ENCODE data around the gene KRTAP4-4.
"Not testable (repeated sequence)": the region's sequence is repeated elsewhere in the genome, so short reads cannot be mapped to it uniquely, and the experiment has no call there.

KRTAP4-4 gene

DNA sequence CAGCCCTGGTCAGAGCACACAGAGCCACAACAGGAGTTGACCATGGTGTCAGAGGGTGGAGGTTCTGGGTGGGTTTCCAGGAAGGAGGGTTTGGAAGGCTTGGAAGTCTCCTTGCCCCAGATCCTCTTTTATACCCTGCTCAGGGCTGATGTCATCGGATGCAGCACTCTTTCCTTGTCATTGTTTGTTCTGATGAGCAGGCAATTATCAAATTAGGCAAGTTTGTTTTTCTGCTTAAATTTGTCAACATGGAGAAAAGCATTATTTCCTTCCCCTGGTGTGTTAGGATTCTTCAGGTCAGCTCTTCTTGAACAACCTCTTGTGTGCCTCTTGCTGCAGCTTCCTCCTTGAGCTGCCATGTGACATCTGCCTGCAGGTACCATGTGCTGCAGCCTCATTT is at the start of gene KRTAP4-4:
Gene KRTAP4-4 (minus strand): TSS at position 101 of the 400 bp plus-strand sequence. CDS start 57 bp downstream, at position 44.
- no peak for DNase-seq (ENCODE audit: low read depth)

DNA sequence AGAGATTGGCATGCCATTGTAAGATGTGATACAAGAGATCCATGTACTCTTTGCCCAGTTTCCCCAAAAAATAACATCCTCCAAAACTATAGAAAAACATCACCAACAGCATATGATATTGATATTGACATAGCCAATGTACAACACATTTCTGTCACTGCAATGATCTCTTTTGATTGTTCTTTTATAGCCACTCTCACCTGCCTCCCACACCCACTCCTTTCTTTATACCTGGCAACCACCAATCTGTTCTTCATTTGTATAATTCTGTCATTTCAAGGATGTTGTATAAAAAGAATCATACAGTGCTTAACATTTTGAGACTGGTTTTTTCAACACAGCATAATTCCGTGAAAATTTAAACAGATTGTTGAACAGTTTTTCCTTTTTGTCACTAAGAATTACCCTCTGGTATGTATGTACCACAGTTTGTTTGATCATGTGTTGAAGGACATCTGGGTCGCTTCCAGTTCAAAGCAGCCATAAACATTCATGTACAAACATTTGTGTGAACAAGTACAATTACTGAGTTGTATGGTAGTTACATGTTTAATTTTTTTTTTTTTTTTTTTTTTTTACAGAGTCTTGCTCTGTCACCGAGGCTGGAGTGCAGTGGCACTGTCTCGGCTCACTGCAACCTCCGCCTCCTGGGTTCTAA is 39.0 kb upstream of the KRTAP4-4 start:
- no peak for DNase-seq (ENCODE audit: low read depth)

DNA sequence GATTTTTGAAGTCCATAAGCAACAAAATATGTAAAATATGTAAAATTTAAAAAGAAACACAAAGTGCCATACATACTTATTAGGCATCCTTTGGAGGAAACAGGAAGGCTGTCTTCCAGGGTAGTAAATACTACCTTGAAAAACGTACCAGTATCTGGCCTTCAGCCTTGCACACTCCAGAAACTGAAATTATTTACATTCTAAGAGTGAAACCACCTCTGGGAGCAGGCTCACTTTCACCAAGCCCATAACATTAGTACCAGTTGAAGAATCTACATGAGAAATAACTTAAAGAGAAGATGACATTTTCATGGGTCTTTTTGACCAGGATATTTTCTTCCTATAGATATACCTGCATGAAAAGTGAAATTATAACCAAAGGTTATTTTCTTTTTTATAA is 35.5 kb upstream of the KRTAP4-4 start:
- DNase-seq (ENCODE audit: low read depth): no peak

- DNase-seq (ENCODE audit: low read depth): no peak
Measured at GRCh38 chr17:41190328-41190727, 29.8 kb upstream of the KRTAP4-4 start.

GRCh38 chr17:41189837-41190318 is 29.3 kb upstream of the KRTAP4-4 start, which contains the start of gene KRTAP9-1:
KRTAP9-1 (plus strand) TSS chr17:41189887; CDS start chr17:41189887, 0 bp downstream.
- DNase-seq (ENCODE audit: low read depth): not testable (repeated sequence)

GRCh38 chr17:41186872-41187271 is 26.3 kb upstream of the KRTAP4-4 start:
- no peak for DNase-seq (ENCODE audit: low read depth)

GRCh38 chr17:41185001-41185400 is 24.5 kb upstream of the KRTAP4-4 start:
- no peak for DNase-seq (ENCODE audit: low read depth)

DNA sequence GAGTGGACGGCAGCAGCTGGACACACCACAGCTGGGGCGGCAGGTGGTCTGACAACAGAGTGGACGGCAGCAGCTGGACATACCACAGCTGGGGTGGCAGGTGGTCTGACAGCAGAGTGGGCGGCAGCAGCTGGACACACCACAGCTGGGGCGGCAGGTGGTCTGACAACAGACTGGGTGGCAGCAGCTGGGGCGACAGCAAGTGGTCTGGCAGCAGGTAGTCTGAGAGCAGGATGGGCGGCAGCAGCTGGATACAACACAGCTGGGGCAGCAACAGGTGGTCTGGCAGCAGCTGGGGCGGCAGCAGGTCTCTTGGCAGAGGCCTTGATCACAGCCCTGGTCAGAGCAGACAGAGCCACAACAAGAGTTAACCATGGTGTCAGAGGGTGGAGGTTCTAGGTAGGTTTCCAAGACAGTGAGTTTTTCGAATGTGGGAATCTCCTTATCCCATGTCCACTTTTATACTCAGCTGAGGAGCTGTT is 24.0 kb upstream of the KRTAP4-4 start, which contains the start of gene KRTAP4-1:
Gene KRTAP4-1 (minus strand): TSS at position 432 of the 482 bp plus-strand sequence. CDS start 57 bp downstream, at position 375.
- DNase-seq (ENCODE audit: low read depth): no peak

DNA sequence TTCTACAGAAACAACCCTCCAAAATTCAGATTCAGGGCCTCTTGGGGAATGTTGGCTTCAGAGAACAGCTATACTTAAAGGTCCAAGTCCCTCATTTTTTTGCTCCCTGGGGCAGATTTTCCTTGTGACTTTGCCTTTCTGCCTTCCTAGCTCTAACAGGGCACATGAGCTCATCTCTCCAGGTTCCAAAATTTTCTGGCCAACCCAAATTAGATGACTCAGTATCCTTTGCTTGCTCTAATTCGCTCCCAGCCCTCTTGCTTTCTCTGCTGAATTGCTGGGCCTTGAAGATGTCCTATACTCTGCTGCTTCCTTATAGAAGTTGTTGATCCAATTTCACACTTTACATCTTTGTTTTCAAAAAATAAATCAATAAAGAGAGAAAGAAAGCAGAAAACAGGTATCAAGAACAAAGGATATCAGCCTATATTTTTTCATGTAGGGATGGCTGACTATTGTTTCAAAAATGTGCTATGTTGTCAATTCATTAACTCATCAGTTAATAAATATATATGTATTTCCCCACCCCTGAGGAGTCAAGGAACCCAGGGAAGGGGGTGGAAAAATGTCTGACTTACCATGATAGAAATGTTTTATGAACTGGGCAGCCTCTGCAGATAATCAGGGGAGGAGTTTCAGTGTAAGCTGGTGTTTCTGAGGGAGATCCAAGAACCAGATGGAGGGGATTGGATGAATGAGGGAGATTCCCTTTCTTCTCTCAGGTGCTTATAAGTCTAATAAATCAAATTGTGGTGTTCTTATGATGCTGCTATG is 18.5 kb upstream of the KRTAP4-4 start:
- DNase-seq (ENCODE audit: low read depth): no peak

- no peak for DNase-seq (ENCODE audit: low read depth)
Measured at GRCh38 chr17:41178341-41178740, 17.8 kb upstream of the KRTAP4-4 start.

DNA sequence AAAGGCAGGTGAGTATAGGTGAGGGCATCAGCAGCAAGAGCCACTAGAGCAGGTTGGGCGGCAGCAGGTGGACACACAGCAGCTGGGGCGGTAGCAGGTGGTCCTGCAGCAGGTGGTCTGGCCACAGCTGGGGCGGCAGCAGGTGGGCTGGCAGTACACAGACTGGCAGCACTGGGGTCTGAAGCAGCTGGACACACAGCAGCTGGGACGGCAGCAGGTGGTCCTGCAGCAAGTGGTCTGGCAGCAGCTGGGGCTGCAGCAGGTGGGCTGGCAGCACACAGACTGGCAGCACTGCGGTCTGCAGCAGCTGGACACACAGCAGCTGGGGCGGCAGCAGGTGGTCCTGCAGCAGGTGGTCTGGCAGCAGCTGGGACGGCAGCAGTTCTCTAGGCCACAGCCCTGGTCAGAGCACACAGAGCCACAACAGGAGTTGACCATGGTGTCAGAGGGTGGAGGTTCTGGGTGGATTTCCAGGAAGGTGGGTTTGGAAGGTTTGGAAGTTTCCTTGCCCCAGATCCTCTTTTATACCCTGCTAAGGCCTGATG is 17.3 kb upstream of the KRTAP4-4 start, which contains the start of gene KRTAP4-2:
Gene KRTAP4-2 (minus strand): TSS at position 495 of the 545 bp plus-strand sequence. CDS start 57 bp downstream, at position 438.
- no peak for DNase-seq (ENCODE audit: low read depth)

DNA sequence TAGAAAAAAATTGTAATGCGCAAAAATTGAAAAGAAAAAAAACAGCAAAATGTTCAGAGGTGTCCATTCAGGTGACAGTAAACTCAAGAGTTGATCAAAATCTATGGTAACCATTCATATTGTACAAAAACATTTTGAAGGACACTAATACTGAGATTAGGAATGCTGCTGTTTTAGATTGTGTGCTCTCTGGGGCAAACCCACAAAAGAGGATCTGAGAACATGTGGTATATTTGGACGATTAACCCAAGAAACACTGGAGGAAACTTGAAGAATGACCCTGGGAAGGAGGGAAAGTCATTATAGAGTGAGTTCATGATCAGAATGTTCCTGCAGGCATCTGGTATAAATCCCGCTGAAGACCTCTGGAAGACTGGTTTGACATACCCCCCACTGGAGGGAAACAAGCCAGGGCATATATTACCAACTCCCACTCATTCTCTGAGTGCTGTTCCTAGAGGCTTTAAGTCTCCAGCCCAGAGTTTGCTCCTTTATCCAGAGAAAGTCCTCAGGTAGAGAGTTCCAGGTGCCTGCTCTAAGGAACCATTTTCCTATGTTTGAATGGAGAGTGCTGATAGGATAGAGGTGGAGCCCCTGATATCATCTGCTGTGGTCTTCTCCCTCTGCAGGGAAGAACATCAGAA is 16.3 kb upstream of the KRTAP4-4 start:
- no peak for DNase-seq (ENCODE audit: low read depth)

GRCh38 chr17:41171886-41172285 is 11.3 kb upstream of the KRTAP4-4 start:
- DNase-seq (ENCODE audit: low read depth): no peak

DNA sequence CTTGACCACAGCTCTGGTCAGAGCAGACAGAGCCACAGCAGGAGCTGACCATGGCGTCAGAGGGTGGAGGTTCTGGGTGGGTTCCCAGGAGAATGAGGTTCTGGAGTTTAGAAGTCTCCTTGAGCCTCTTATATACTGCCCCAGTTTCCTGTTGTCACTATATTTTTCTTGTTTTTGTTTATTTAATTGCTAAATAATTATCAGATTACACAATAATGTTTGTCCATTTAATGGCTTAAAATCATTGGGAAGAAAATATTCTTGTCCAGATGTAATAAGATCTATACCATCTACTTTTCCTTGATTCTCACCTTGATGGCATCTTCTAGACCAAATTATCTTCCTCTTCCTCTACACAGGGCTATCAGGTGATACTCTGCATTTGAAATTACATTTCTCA is 7.6 kb upstream of the KRTAP4-4 start, which contains the start of gene KRTAP4-3:
Gene KRTAP4-3 (minus strand): TSS at position 101 of the 400 bp plus-strand sequence. CDS start 49 bp downstream, at position 52.
- DNase-seq (ENCODE audit: low read depth): no peak

DNA sequence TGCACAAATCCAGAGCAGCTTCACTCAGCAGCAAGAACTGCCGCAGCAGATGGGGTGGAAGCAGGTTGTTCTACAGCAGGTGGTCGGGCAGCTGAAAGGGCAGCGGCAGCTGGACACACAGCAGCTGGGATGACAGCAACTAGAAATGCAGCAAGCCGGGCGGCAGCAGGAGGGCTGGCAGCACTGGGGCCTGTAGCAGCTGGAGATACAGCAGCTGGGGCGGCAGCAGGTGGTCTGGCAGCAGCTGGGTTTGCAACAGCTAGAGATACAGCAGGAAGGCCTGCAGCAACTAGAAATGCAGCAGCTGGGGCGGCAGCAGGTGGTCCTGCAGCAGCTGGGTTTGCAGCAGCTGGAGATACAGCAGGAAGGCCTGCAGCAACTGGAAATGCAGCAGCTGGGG is 7.0 kb upstream of the KRTAP4-4 start:
- DNase-seq (ENCODE audit: low read depth): no peak

- DNase-seq (ENCODE audit: low read depth): no peak
Measured at GRCh38 chr17:41163828-41164227, 3.3 kb upstream of the KRTAP4-4 start.

GRCh38 chr17:41160190-41160589 is 358 bp downstream of the KRTAP4-4 start:
- not testable (repeated sequence) for DNase-seq (ENCODE audit: low read depth)

DNA sequence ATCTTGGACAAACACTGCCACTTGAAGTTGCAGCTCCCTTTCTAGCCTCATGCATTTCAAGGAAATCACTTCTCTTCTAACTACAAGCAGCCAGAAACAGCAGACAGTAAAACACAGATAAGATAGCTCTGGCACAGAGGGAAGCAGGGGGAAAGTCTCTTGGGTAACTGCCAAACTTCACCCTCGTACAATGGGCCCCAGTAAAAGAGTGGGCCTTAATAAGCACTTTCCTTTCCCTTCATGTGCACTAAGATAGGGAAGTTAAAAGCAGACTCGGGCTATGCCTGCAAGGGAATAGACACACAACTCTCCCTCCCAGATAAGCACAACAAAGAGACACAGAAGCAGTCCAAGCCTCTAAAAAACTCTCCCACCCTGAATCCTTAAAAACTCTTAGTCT is 6.7 kb downstream of the KRTAP4-4 start:
- no peak for DNase-seq (ENCODE audit: low read depth)

DNA sequence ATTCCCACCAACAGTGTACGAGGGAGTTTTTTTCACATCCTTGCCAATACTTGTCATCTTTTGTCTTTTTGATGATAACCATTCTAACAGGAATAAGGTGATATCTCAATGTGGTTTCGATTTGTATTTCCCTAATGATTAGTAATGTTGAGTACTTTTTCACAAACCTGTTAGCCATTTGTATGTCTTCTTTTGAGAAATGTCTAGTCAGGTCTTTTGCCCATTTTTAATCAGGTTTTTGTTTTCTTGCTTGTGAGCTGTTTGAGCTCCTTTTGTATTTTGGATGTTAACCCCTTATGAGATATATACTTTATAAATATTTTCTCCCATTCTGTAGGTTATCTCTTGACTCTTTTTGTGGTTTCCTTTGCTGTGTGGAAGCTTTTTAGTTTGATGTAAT is 9.0 kb downstream of the KRTAP4-4 start:
- no peak for DNase-seq (ENCODE audit: low read depth)

DNA sequence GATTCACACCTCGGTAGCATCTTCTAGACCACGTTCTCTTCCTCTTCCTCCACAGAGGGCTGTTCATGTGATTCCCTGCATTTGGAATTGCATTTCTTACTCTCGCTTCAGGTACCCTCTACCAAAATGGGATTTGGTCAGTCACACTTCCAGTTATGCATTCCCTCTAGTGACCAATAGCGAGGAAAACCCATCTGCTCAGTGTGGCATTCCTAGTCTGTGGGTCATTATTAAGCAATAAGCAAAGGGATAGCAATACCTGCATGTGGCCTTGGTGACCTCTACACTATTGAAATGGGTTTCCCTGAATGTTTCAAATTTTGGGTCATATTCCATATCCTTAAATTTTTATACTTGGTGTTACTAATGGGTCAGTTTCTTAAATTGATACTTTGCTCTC is 10.5 kb downstream of the KRTAP4-4 start:
- DNase-seq (ENCODE audit: low read depth): no peak

DNA sequence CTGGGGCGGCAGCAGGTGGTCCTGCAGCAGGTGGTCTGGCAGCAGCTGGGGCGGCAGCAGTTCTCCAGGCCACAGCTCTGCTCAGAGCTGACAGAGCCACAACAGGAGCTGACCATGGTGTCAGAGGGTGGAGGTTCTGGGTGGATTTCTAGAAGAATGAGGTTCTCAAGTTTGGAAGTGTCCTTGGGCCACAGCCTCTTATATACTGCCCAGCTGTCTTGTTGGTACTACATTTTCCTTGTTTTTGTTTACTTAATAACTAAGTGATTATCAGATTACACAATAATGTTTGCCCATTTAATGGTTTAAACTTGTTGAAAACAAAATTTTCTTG is 10.9 kb downstream of the KRTAP4-4 start, which contains the start of gene KRTAP4-5:
Gene KRTAP4-5 (minus strand): TSS at position 174 of the 334 bp plus-strand sequence. CDS start 58 bp downstream, at position 116.
- DNase-seq (ENCODE audit: low read depth): no peak
